Choroid plexus epithelial cell (primary cell): Measurements from ENCODE around the gene KEAP1.

Experiments
- DNase-seq: peaks from one replicate; pipeline ENCODE4 v3.0.0-alpha.2; 2010; ENCODE audit warnings: low read depth
- H3K4me3 ChIP-seq: 2 replicates; pipeline ENCODE4 v1.5.1; 2011; ENCODE audit warnings: low read depth, mild to moderate bottlenecking, control low read depth, low read length, moderate library complexity
- TF ChIP-seq, protein P1 (sequence below): conservative IDR thresholded peaks from 2 replicates; pipeline ENCODE4 v1.5.1; 2011; ENCODE audit warnings: low read depth, mild to moderate bottlenecking, control low read depth, inconsistent platforms, low read length, moderate library complexity

The KEAP1 gene

DNA sequence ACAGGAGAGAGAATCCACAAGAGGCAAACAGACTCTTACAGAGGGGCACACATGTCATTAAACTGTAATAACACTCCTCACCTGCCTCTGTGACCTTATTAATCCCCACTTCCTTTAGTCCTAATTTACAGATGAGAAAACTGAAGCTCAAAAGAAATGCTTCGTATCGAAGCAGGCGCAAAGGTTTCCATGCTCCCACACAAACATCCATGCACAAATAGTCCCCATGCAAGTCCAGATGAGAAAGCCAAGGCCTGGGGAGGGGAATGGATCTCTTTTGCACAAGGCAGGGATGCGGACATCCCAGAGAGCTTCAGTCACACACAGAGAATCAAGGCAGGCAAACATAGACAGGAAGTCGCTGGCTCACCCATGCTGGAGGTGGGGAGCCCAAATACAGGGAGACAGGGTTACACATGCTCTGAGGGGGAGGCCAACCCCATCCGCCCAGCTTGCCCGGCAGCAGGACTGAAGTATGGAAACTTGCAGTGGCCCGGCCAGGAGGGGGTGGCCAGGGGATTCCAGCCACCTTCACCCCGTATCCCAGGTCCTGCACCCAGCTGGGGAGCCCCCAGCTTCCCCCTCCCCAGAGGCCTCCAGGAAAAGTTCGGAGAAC is 13.6 kb upstream of the KEAP1 start:
- no peak for DNase-seq
- H3K4me3 ChIP-seq: peak overlapping the region; percentile 33

DNA sequence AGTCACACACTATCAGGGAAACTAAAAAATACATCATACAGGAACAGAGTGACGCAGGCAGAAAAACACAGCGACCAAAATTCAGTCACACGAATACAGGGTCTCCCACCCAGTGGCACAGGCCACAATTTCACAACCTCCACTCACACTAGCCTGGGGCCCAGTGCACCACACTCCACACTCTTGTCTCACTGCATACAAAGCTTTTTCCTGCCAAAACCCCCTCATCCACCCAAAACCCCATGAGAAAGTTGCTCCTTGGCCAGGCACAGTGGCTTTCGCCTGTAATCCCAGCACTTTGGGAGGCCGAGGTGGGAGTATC is 12.9 kb upstream of the KEAP1 start:
- DNase-seq: no peak
- no peak overlapping the region for H3K4me3 ChIP-seq
- TF ChIP-seq, protein P1, sequence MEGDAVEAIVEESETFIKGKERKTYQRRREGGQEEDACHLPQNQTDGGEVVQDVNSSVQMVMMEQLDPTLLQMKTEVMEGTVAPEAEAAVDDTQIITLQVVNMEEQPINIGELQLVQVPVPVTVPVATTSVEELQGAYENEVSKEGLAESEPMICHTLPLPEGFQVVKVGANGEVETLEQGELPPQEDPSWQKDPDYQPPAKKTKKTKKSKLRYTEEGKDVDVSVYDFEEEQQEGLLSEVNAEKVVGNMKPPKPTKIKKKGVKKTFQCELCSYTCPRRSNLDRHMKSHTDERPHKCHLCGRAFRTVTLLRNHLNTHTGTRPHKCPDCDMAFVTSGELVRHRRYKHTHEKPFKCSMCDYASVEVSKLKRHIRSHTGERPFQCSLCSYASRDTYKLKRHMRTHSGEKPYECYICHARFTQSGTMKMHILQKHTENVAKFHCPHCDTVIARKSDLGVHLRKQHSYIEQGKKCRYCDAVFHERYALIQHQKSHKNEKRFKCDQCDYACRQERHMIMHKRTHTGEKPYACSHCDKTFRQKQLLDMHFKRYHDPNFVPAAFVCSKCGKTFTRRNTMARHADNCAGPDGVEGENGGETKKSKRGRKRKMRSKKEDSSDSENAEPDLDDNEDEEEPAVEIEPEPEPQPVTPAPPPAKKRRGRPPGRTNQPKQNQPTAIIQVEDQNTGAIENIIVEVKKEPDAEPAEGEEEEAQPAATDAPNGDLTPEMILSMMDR: no peak

More for the DNA sequence above, 13.6 kb upstream of the KEAP1 start:
- TF ChIP-seq, protein P1: no peak

DNA sequence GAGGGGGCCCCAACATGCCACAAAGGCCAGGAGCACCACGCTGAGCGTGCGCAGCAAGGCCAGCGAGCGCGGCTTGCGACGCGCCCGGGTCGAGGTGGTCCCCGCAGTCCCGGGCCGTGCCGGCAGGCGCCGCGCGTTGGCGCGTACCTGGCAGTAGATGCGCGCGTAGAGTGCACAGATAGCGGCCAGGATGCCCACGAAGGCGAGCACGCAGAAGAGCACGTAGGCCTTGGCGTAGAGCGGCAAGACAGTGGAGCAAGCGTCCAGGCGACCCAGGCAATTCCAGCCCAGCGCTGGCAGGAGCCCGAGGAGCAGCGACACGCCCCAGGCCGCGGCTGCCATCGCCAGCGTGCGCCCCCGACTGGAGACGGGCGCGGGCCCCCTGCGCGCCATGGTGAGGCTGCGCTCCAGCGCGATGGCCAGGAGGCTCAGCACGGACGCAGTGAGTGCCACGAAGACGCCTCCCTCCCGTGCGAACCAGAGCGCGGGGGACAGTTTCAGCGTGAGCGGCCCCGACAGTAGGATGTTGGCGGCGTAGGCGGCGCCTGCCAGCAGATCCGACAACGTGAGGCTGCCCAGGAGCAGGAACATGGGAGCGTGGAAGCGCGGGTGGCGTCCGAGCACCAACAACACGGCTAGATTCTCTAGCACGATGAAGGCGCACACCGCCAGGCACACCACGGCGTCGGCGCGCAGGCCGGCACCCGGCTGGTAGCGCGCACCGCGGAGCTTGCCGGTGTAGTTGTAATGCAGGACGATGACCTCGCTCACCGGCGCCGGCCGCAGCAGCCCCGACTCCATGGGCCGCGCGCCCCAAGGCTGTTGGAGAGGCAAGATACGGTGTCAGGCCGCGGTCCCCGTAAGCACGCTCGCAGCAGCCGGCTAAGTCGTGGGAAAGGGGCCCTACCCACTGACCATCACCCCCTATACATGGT is 11.3 kb upstream of the KEAP1 start:
- no peak for DNase-seq
- TF ChIP-seq, protein P1: no peak
- no peak overlapping the region for H3K4me3 ChIP-seq

DNA sequence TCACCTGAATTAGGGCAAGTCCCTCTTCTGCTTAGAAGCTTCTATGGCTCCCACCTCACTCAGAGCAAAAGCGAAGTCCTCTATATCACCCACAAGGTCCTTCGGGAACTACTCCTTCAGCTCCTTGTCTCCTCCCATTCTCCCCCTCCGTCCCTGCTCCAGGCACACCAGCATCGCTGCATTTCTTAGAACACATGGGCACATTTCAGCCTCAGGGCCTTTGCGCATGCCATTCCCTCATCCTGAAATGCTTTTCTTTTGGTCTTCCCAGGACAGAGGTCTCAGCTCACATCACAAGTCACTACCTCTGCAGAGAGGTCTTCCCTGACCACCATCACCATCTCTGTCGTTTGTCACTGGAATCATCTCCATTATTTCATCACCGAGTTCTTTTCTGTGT is 10.1 kb upstream of the KEAP1 start:
- H3K4me3 ChIP-seq: no peak overlapping the region
- TF ChIP-seq, protein P1: no peak
- DNase-seq: no peak

DNA sequence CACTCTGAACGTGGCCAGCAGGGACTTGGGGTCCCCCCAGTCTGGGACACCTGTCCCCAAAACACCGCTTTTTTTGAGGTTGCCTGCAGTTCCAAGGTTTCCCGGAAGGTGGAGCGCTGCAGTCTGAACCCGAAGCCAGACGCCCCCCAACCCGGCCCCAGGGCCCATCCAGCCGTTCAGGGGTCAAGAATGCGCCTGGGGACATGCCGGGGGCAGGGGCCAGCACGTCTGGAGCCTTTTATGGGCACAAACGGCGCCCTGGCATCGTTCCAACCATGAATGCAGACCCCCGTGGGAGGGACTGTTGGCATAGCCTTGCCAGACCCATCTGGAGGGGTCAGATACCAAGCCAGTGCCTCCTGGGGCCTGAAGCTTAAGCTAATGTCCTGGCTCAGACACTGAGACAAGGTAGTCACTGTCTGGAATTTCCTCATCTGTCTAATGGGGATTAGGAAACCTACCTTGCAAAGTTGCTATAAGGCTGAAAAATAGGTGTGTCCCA is 7.2 kb upstream of the KEAP1 start:
- TF ChIP-seq, protein P1: peak; percentile 80
- no peak overlapping the region for H3K4me3 ChIP-seq
- DNase-seq: peak; percentile 19

DNA sequence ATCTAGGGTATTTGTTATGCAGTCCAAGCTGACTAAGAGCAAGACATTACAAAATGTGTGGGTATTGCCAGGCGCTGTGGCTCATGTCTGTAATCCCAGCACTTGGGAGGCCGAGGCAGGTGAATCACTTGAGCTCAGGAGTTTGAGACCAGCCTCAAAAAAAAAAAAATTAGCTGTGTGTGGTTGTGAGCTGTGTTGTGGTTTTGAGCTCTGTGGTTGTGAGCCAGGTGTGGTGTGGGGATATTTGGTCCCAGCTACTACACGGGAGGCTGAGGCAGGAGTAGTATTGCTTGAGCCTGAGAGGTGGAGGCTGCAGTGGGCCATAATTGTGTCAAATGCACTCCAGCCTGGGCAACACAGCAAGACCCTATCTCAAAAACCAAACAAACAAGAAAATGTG is 5.6 kb upstream of the KEAP1 start:
- no peak overlapping the region for H3K4me3 ChIP-seq
- no peak for DNase-seq
- TF ChIP-seq, protein P1: no peak
